Neural cell (in vitro differentiated cells): ENCODE measurements around the gene SLC39A10. TPM values are rescaled to one million over a fixed set of nuclear protein-coding genes. Genes with fewer than 3 reads are reported as not detected.

ENCODE experiments used
- H2AFZ ChIP-seq: fragments of 200-600, 300-800 bp; sonication (generic), shearing (Covaris generic); 2 replicates; pipeline ENCODE4 v1.6.0; 2014; ENCODE audit warnings: low read depth, mild to moderate bottlenecking, antibody characterized with exemption, low read length, moderate library complexity
- H3F3A ChIP-seq: fragments of 200-600 bp; shearing (Covaris generic); 2 replicates; pipeline ENCODE4 v1.6.1; 2016; ENCODE audit warnings: mild to moderate bottlenecking, moderate library complexity, mixed read lengths, antibody characterized with exemption, low read length; ENCODE audit not compliant: insufficient read depth, poor library complexity, severe bottlenecking
- H3K27ac ChIP-seq: fragments of 200-600, 300-800 bp; sonication (generic), shearing (Covaris generic); 2 replicates; pipeline ENCODE4 v1.5.1; 2014; ENCODE audit warnings: mild to moderate bottlenecking, low read length, moderate library complexity
- H3K27me3 ChIP-seq: fragments of 300-800, 200-600 bp; sonication (generic), shearing (Covaris generic); 2 replicates; pipeline ENCODE4 v1.6.0; 2014; ENCODE audit warnings: mild to moderate bottlenecking, low read depth, low read length, moderate library complexity; ENCODE audit not compliant: insufficient read depth
- H3K36me3 ChIP-seq: fragments of 300-800, 200-600 bp; sonication (generic), shearing (Covaris generic); 2 replicates; pipeline ENCODE4 v1.5.1; 2014; ENCODE audit warnings: mild to moderate bottlenecking, antibody characterized with exemption, low read length, moderate library complexity; ENCODE audit not compliant: insufficient read depth
- H3K4me2 ChIP-seq: fragments of 300-800, 200-600 bp; sonication (generic), shearing (Covaris generic); 2 replicates; pipeline ENCODE4 v1.6.0; 2014; ENCODE audit warnings: mild to moderate bottlenecking, low read length
- H3K4me3 ChIP-seq: fragments of 300-800, 200-600 bp; sonication (generic), shearing (Covaris generic); 2 replicates; pipeline ENCODE4 v1.5.1; 2014; ENCODE audit warnings: mild to moderate bottlenecking, low read length, moderate library complexity
- H3K79me2 ChIP-seq: fragments of 200-600 bp; shearing (Covaris generic); replicated peaks from 2 replicates; pipeline ENCODE4 v1.6.0; 2014; ENCODE audit warnings: mild to moderate bottlenecking, low read length, moderate library complexity; ENCODE audit not compliant: insufficient read depth
- H3K9ac ChIP-seq: fragments of 300-800, 200-600 bp; sonication (generic), shearing (Covaris generic); 2 replicates; pipeline ENCODE4 v1.6.1; 2016; ENCODE audit warnings: mild to moderate bottlenecking, low read length, mixed read lengths
- H3K9me2 ChIP-seq: fragments of 200-600 bp; shearing (Covaris generic); 2 replicates; pipeline ENCODE4 v1.6.1; 2016; ENCODE audit warnings: mild to moderate bottlenecking, low read length, mixed read lengths; ENCODE audit not compliant: insufficient read depth
- H3K9me3 ChIP-seq: fragments of 200-600, 300-800 bp; sonication (generic), shearing (Covaris generic); 2 replicates; pipeline ENCODE4 v1.6.1; 2016; ENCODE audit warnings: mild to moderate bottlenecking, mixed run types, low read length, moderate library complexity, mixed read lengths
- H4K20me1 ChIP-seq: fragments of 200-600 bp; shearing (Covaris generic); 2 replicates; pipeline ENCODE4 v1.6.1; 2016; ENCODE audit warnings: mild to moderate bottlenecking, mixed run types; ENCODE audit not compliant: insufficient read depth
- EP300 ChIP-seq: fragments of 450-650 bp; conservative IDR thresholded peaks from 2 replicates; pipeline ENCODE4 v1.6.1; 2014; ENCODE audit warnings: antibody characterized with exemption, mild to moderate bottlenecking, moderate library complexity; ENCODE audit not compliant: poor library complexity, severe bottlenecking
- EZH2 ChIP-seq: fragments of 200-600, 300-800 bp; shearing (Covaris generic), sonication (generic); IDR thresholded peaks from 2 replicates; pipeline ENCODE4 v1.6.1; 2014; ENCODE audit warnings: antibody characterized with exemption, low read length, borderline replicate concordance, mild to moderate bottlenecking; ENCODE audit not compliant: insufficient read depth, poor library complexity, severe bottlenecking
- MXI1 ChIP-seq: fragments of 450-650 bp; conservative IDR thresholded peaks from 2 replicates; pipeline ENCODE4 v1.6.1; 2014; ENCODE audit warnings: antibody characterized with exemption, mild to moderate bottlenecking; ENCODE audit not compliant: poor library complexity, severe bottlenecking
- POLR2AphosphoS5 ChIP-seq: IDR thresholded peaks from 2 replicates; pipeline ENCODE4 v1.6.1; 2012
- RAD21 ChIP-seq: fragments of 450-650 bp; conservative IDR thresholded peaks from 2 replicates; pipeline ENCODE4 v1.6.1; 2014; ENCODE audit warnings: antibody characterized with exemption, mild to moderate bottlenecking, moderate library complexity
- SMC3 ChIP-seq: fragments of 450-650 bp; conservative IDR thresholded peaks from 2 replicates; pipeline ENCODE4 v1.6.1; 2014; ENCODE audit warnings: antibody characterized with exemption, mild to moderate bottlenecking, moderate library complexity; ENCODE audit not compliant: poor library complexity
- TAF1 ChIP-seq: IDR thresholded peaks from 2 replicates; pipeline ENCODE4 v1.6.1; 2012; ENCODE audit warnings: low read depth
- polyA minus RNA-seq: library from RNA; depleted of rRNA, polyadenylated mRNA; stranded (reverse); fragments of >200 nt; gene quantifications from 2 replicates; pipeline ENCODE4 v1.2.3, GENCODE V29; 2014
- polyA plus RNA-seq: library from polyadenylated mRNA; depleted of rRNA; stranded (reverse); fragments of >200 nt; gene quantifications from 2 replicates; pipeline ENCODE4 v1.2.3, GENCODE V29; 2014
- TF ChIP-seq, protein P1 (sequence below): fragments of 450-650 bp; IDR thresholded peaks from 2 replicates; pipeline ENCODE4 v1.5.1; 2014; ENCODE audit warnings: antibody characterized with exemption, mild to moderate bottlenecking, moderate library complexity; ENCODE audit not compliant: poor library complexity, severe bottlenecking
- TF ChIP-seq, protein P2 (sequence below): IDR thresholded peaks from 2 replicates; pipeline ENCODE4 v1.6.1; 2012; ENCODE audit warnings: borderline replicate concordance

Gene SLC39A10
- polyA plus RNA-seq = 62.1 and 71.7 TPM in 2 replicates
- 127 and 141 TPM in 2 replicates for polyA minus RNA-seq

- Histone ChIP-seq H3F3A (no peaks in the 10 kb centered on the region), H2AFZ (peak within 1 kb of the TSS; percentile 81), H3K27ac (peak within 1 kb of the TSS; percentile 92), H3K4me2 (peak within 1 kb of the TSS; percentile 100), H3K9ac (peak within 1 kb of the TSS; percentile 95), H3K79me2 (peaks cover 41% of the 10 kb centered on the region), H3K9me3 (no peaks in the 10 kb centered on the region), H3K36me3 (no peaks in the 10 kb centered on the region), H3K9me2 (no peaks in the 10 kb centered on the region), H3K27me3 (no peaks in the 10 kb centered on the region), H3K4me3 (peak within 1 kb of the TSS; percentile 91), H4K20me1 (no peaks in the 10 kb centered on the region)
- TF ChIP-seq EP300 = peak; percentile 42
- TF ChIP-seq, protein P1, sequence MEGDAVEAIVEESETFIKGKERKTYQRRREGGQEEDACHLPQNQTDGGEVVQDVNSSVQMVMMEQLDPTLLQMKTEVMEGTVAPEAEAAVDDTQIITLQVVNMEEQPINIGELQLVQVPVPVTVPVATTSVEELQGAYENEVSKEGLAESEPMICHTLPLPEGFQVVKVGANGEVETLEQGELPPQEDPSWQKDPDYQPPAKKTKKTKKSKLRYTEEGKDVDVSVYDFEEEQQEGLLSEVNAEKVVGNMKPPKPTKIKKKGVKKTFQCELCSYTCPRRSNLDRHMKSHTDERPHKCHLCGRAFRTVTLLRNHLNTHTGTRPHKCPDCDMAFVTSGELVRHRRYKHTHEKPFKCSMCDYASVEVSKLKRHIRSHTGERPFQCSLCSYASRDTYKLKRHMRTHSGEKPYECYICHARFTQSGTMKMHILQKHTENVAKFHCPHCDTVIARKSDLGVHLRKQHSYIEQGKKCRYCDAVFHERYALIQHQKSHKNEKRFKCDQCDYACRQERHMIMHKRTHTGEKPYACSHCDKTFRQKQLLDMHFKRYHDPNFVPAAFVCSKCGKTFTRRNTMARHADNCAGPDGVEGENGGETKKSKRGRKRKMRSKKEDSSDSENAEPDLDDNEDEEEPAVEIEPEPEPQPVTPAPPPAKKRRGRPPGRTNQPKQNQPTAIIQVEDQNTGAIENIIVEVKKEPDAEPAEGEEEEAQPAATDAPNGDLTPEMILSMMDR = peak; percentile 63
- TF ChIP-seq EZH2 = no peak
- peak; percentile 62 for TF ChIP-seq TAF1
- TF ChIP-seq SMC3 = no peak
- peak; percentile 90 for TF ChIP-seq POLR2AphosphoS5
- peak; percentile 50 for TF ChIP-seq RAD21
- TF ChIP-seq MXI1 = peak; percentile 98
- TF ChIP-seq, protein P2, sequence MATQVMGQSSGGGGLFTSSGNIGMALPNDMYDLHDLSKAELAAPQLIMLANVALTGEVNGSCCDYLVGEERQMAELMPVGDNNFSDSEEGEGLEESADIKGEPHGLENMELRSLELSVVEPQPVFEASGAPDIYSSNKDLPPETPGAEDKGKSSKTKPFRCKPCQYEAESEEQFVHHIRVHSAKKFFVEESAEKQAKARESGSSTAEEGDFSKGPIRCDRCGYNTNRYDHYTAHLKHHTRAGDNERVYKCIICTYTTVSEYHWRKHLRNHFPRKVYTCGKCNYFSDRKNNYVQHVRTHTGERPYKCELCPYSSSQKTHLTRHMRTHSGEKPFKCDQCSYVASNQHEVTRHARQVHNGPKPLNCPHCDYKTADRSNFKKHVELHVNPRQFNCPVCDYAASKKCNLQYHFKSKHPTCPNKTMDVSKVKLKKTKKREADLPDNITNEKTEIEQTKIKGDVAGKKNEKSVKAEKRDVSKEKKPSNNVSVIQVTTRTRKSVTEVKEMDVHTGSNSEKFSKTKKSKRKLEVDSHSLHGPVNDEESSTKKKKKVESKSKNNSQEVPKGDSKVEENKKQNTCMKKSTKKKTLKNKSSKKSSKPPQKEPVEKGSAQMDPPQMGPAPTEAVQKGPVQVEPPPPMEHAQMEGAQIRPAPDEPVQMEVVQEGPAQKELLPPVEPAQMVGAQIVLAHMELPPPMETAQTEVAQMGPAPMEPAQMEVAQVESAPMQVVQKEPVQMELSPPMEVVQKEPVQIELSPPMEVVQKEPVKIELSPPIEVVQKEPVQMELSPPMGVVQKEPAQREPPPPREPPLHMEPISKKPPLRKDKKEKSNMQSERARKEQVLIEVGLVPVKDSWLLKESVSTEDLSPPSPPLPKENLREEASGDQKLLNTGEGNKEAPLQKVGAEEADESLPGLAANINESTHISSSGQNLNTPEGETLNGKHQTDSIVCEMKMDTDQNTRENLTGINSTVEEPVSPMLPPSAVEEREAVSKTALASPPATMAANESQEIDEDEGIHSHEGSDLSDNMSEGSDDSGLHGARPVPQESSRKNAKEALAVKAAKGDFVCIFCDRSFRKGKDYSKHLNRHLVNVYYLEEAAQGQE = peak; percentile 87
Measured at GRCh38 chr2:195656859-195657633, at the start of gene SLC39A10. Gene SLC39A10 (plus strand): TSS chr2:195657226. CDS start chr2:195680043, 22,817 bp downstream.

DNA sequence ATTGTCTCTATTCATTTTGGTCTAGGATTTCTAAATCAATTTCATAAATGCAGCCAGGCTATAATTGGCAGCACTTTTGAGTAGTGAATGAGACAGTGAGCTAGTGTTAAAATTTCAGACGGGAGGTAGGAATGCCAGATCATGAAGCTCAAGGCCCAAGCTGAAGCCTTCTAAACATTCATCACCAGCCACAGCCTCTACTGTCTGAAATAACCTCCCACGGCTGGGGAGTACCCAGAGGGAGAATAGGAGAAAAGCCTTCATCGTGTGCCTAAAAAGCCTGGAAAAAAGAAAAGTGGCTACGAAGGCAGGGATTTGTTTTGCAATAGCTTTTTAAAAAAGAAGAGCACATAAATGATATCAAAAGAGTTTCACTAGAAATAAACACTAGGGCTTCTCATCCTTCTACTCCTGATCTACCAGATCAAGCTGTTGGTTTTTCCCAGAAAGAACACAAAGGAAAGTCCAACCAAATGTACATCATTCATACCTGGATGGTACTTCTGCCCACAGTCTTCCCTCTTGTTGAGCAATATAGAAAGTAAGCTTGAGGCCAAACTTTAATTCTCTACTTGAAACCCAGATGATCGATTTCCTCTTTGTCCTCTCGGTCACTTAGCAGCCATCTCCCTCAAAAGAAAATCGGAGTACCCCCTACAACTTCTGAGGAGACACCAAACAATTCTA lies 48.1 kb upstream of the SLC39A10 start:
- H4K20me1 ChIP-seq = no peaks in the 10 kb centered on the region
- no peak overlapping the region for H2AFZ ChIP-seq
- no peak for TF ChIP-seq MXI1
- TF ChIP-seq, protein P2 = no peak
- TF ChIP-seq EP300 = no peak
- no peak for TF ChIP-seq TAF1
- TF ChIP-seq, protein P1 = no peak
- TF ChIP-seq RAD21 = no peak
- TF ChIP-seq POLR2AphosphoS5 = no peak
- TF ChIP-seq EZH2 = no peak
- TF ChIP-seq SMC3 = no peak
- H3K9me3 ChIP-seq = no peaks in the 10 kb centered on the region
- H3K27me3 ChIP-seq = no peaks in the 10 kb centered on the region
- no peak overlapping the region for H3K4me3 ChIP-seq
- no peaks in the 10 kb centered on the region for H3K9me2 ChIP-seq
- H3K36me3 ChIP-seq = no peaks in the 10 kb centered on the region
- no peaks in the 10 kb centered on the region for H3K79me2 ChIP-seq
- no peaks in the 10 kb centered on the region for H3F3A ChIP-seq
- no peak overlapping the region for H3K4me2 ChIP-seq
- no peak overlapping the region for H3K27ac ChIP-seq
- H3K9ac ChIP-seq = no peak overlapping the region
